Activated T-cell treated with anti-CD3 and anti-CD28 coated beads for 1 hour (primary cell): Measurements from ENCODE around the gene GALK2.

Experiments used
- DNase-seq: peaks from one replicate; pipeline ENCODE4 v3.0.0-alpha.2; 2020; ENCODE audit warnings: low read depth

GALK2 gene

DNA sequence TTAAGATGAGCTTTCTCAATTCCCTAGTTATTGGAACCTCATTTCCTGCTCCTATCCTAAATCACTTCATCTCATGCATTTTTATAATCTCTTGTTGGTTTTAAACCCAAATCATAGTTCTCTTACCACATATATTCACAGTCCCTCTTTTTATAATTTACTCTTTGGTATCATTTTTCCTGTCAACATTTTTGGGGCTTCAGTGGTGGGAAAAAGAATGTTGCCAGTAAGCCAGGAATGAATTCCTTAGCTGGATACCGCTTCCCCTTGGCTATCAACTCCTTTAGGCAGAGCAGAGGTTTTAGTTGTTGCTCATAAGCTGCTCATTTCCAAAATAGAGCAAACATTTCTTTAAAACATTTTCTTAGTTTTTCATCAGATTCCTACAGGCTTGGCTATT lies 112.3 kb downstream of the GALK2 start:
- DNase-seq = no peak

DNA sequence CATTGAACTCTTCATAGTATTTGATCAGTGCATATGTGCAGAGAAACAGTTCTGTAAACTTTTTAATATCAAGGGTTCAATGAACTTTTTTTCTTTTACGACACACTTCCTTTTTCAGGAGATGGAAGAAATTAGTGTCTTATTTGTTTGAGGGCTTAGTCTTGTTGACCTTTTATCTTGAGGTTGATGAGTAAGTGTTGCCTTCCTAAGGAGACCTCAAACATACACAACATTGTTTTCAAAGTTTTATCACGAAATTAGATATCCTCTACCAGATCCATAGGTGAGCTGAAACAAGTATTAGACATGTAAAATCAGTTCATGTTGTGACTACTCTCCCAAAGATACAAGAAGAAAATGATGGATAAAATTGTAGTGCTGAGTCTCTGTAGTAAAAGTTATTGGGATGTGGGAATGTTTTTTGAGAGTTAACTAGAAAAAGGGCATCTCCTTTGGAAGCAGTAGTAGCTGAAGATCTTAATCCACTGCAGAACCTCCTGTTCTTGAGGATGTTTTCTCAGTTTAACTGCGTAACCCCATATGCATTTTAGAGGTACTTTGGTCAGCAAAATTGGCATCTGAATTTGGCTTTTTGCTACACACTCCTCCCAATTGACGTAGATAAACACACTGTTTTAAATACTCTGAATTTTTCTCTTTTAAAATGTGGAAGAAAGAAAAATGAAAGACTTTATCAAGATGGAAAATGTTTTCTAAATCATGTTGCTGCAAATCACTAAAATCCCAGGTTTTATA lies 116.8 kb downstream of the GALK2 start:
- DNase-seq = no peak

DNA sequence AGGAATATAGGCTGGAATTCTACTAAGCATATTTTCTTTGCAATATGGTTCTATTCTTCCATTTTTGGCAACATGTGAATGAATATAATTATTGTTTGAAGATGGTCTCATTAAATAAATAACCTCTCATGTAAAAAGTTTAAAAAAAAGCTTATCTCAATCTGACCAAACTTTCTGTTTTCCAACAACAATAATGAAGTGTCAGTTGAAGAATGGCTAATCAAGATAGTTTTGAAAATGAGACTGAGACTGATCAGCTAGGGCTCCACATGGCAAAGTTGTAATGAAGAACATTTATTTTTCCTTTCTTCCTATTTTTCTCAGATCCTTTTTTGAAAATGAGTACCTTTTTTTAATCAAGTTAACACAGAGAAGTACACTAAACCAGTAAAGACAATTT lies 117.4 kb downstream of the GALK2 start:
- no peak for DNase-seq

DNA sequence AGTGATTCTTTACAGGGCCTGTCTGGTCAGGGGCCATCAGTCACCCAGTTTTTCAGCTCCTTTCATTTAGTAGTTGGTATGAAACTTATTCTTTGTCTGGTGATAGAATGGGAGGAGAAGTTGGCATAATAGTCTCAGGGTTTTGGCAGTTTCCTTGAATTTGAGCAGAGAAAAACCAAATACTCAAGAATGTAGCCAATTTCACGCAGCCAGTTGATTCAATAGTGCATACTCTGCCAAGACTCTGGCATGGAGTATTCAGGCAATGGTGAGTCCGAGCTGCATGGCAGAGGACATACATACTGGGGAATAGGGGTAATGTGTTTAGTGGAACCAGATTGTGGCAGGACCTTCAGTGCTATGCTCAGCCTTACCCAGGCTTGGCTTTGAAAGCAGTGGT lies 118.3 kb downstream of the GALK2 start:
- DNase-seq = no peak

DNA sequence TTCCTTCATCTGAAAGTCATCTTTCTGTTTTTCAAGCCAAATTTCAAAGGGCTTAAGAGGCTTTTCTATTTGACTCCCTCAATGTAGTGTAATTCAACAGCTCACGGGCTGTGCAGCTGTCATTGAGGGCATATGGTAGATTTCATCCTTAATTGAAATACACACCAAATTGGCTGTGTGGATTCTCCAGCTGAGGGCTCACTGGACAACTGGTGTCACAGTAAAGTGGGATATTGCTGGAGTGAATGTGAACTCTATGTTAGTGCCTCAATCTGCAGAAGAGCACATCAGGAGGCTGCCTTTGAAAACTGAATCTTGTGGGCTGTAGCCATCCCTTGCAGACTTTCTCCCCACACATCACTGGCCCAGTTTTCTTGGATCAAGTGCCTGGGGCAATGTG lies 120.1 kb downstream of the GALK2 start:
- no peak for DNase-seq

DNA sequence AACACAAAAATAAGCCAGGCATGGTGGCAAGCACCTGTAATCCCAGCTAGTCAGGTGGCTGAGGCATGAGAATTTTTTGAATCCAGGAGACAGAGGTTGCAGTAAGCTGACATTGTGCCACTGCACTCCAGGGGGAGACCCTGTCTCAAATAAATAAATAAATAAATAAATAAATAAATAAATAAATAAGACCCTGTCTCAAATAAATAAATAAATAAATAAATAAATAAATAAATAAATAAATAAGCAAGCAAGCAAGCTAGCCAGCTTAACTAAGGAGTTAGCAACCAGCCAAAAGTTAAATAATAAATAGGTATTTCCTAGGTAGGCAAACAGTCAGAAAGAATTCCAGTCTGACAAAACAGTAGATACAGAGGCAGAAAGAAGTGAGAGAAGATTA lies 123.9 kb downstream of the GALK2 start:
- DNase-seq = no peak

DNA sequence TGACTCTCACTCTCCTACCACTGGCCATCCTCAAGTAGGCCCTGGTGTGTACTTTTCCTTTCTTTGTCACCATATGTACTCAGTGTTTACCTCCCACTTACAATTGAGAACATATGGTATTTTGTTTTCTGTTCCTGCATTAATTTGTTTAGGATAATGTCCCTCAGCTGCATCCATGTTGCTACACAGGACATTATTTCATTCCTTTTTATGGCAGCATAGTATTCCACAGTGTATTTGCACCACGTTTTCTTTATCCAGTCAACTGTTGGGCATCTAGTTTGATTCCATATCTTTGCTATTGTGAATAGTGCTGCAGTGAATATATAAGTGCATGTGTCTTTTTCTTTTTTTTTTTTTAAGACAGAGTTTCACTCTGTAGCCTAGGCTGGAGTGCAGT lies 126.2 kb downstream of the GALK2 start:
- DNase-seq = no peak

DNA sequence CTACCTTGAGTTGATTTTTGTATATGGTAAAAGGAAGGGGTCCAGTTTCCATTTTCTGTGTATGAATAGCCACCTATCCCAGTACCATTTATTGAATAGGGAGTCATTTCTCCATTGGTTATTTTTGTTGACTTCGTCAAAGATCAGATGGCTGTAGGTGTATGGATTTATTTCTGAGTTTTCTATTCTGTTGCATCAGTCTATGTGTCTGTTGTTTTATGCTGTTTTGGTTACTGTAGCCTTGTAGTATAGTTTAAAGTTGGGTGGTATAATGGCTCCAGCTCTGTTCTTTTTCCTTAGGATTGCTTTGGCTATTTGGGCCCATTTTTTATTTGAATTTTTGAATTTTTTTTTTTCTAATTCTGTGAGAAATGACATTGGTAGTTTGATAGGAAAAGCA lies 127.5 kb downstream of the GALK2 start:
- no peak for DNase-seq

DNA sequence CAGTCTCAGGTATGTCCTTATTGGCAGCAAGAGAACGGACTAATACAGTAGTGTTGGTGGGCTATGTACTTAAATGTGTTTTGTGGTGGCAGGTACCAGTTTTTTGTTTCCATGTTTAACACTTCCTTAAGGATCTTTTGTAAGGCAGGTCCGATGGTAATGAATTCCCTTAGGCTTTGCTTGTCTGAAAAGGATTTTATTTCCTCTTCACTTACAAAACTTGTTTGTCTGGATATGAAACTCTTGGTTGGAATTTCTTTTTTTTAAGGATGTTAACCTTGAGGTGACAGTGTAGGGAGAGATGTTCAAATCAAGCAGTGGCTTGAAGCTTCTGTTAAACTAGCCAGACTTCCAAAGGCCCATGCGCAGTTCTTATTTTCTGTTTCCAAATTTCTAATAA lies 130.8 kb downstream of the GALK2 start:
- no peak for DNase-seq

DNA sequence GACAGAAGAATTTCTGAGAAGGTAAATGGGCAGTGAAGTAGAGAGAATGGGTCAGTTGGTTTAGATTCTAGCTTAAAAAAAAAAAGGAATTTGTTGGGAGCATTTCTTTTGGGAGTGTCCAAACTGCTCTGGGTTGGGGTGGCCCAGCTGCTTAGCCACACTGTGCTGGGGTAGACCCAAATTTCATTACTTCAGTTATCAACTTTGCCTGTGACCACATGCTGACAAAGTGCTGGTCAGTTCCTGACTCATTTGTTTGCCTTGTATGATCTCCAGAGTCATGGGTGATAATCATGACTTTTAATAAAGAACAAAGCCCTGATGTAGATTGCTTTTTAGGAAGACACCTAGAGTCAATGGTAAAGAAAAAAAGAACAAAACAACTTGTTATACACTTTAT lies 131.5 kb downstream of the GALK2 start:
- DNase-seq = no peak

DNA sequence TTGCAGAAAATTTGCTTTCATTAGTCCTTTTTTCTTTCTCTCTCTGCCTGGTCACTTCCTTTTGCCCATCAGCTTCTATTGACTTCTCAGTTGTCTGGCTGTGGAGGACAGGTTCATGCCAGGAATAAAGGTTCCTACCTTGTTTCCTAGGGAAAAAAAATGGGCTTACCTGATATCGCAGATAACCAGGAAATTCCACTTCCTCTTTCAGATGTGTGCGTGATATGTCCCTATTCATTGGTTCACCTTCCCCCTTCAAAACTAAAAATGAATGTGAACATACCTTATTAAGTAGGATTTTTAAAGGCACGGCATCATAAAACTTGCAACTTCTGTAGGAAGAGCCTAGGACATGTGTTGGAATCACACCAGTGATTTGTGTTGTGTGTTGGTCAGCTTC lies 133.0 kb downstream of the GALK2 start:
- DNase-seq = no peak

DNA sequence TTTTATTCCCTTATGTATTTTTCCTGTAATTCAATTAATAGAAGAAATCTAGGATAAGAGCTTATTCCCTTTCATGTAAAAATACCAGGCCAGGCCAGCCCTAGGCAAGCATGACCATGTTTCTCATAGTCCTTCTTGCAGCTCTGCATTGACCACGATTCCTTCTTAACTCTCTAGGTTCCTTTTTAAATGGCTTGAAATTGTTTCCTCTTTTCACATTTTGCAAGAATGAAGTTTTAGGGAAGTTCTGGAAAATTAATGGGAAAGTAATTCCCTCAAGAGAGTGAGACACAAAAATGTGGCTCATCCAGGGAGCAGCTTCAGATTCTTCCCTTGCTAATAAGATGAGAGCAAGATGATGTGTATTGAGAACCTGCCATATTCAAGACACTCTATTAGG lies 136.5 kb downstream of the GALK2 start:
- DNase-seq = no peak

DNA sequence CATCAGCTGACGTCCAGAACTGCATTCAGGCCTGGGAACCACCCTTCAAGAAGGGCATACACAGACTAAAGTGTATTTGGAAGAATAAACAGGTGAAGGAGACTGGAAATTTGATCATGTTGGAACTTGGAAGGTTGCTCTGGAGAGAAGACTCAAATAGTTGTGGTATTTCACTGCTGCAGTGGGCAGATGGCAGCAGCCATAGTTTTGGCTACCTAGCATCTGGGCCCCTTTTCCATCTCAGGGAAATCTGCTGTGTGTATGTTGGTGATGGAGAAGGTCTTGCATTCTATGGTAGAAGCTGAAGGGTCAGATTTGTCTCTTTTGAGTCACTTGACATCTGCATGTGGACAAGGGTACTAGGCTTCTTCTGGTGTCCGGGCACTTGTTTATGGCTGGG lies 138.6 kb downstream of the GALK2 start:
- DNase-seq = no peak

DNA sequence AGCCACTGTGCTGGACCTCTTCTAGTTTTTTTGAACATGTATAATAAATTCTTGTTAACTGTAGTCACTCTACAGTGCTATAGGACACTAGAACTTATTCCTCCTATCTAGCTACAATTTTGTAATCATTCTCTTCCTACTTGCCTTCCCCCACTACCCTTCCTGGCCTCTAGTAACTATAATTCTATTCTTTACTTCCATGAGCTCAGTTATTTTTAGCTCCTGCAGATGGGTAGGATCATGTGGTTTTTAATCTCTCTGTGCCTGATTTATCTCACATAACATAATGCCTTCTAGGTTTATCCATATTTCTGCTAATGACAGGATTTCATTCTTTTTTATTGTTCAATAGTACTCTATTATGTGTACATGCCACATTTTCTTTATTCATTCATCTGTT lies 139.8 kb downstream of the GALK2 start:
- no peak for DNase-seq

DNA sequence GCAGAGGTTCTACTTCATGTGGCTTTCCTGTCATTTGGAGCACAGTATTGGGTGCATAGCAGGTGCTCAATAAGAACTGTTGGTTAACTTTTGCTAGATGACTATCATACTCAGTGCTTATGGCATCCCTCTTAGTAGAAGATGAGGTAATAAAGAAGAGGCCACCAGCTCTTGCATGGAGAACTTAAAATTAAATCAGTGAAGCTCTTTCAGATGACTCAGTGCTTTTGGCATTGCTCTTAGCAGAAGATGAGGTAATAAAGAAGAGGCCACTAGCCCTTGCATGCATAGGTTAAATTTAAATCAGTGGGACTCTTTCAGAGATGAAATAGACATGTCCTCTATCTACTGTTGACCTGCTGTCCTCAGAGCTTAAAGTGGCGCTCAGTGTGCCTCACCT lies 143.6 kb downstream of the GALK2 start:
- no peak for DNase-seq

DNA sequence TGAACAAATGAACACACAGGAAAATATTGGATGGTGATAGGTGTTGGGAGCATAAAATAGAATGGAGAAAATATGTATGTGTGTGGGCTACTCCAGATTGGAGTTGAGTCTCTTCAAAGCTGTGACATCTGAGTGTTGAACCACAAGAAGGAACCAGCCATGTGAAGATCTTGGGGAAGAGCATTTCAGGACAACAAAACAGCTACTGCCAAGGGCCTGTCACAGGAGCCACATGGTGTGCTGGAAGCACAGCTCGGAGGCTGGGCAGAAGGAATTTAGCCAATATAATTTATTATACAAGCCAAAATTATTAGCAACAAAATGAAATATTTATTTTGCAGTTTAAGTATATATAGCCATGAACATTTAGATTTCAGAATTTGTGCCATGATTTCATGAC lies 144.7 kb downstream of the GALK2 start:
- DNase-seq = no peak

DNA sequence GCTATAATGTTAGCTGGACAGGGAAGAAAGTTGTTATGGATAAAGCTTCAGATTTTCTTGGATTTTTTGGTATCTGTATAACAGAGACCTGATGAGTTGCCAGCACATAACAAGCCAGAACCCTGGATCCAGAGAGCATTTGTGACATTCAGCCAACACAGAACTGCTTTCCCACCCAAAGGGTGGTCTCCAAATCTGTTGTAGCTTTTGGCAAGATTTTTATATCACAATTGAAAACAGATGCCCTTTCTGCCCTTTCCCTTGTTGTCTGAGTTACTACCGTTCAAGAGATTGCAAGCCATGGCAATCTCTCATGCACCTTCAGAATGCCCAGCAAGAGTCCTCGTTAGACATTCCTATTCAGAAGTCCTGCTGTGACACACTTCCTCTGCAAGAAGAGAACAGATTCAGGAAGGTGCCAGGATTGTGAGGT lies 145.4 kb downstream of the GALK2 start:
- DNase-seq = no peak

DNA sequence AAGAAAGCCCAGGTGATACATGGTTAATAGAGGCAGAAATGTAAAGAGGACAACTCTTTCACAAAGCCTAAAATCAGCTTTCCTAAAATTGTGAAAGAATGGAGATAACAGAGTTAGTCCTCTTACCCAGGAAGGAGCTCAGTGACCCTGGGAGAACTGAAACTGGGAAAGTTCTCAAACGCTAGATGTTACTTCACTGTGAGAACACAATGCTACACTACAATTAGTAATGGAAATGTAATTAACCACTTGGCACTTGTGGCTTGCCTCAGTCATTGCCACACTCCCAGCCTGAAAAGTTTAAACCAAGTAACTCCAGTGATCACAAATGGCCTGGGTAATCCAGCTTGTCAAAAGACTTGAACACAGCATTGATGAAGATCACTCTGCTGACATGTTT lies 150.3 kb downstream of the GALK2 start:
- no peak for DNase-seq

DNA sequence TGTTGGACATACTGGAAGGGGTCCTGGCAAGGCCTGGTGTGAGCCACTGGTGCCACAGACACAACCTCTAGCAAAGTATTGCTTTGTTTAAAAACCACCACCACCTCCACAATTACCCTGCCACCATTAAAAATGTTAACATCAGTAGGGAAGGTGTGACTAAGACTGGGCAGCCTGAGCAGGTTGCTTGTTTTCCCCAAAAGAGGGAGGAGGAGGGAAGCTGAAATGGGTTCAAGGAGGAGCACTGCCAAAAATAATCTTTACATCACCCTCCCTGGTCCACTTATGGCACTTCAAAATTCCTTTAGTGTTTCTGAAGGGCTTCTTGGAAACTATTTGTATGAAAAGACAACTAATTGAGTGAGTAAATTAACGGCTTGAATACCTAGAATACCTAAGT lies 153.2 kb downstream of the GALK2 start:
- DNase-seq = no peak

DNA sequence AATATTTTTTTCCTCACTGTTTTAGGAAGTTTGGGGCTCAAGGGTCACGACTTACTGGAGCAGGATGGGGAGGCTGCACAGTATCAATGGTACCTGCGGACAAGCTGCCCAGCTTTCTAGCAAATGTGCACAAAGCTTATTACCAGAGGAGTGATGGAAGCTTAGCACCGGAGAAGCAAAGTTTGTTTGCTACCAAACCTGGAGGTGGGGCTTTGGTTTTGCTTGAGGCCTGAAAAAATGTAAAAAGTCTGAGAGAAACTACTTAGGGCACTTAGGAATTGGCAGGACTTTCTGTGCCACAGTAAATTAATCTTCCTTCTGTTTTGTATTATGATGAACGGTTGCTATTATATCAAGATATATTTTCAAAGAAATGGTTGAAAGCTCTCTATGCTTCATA lies 157.9 kb downstream of the GALK2 start:
- no peak for DNase-seq

DNA sequence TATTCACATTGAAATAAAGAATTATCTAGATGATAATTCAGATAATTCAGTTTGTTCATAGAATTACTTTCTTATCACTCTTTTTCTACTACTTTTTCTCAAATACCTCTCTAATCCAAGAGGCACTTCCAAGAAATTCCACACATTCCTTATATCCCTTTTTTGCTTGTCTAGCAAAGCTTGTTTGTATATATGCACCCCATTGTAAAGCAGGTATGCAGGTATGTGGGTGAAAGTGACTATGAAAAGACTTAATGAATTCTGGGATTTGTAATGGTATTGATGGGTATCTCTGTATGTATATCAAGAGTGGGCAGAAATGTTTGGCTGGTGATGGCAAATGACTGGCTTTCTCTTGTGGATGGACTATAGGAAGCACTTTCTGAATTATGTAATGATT lies 158.9 kb downstream of the GALK2 start:
- no peak for DNase-seq

DNA sequence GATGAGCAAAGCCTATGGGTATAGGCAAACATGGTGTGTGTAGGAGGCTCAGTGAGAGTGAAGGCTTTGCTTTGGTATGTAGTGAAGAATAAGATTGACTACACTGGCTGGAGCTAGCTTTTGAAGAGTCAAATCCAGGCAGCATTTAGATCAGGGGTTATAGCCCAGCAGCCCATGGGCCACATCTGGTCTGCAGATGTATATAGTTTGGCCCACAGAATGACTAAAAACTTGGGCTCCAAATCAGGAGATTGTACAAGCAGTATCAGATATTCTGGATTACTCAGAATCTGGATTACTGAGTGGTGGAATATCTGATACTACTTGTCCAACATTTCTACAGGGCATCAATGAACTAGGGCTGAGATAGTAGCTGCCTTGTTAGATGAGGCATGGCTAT lies 160.1 kb downstream of the GALK2 start:
- no peak for DNase-seq

DNA sequence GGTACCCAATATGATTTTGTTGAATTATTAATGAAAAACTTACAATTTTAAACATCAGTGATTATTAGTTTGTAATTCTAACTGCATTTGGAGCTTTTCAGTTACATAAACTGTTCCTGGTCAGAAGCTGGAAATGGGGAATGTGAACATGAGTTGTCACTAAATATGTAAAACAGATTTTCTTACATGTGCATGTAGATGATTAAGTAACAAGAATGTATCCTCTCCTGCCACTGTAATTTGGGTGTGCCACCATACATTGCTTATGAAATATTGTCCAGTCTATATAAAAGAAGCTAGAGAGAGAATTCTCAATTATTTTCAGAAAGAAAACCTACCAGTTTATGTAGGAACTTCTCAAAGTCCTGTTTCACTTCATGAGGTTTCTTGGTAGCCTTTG lies 161.4 kb downstream of the GALK2 start:
- DNase-seq = no peak

DNA sequence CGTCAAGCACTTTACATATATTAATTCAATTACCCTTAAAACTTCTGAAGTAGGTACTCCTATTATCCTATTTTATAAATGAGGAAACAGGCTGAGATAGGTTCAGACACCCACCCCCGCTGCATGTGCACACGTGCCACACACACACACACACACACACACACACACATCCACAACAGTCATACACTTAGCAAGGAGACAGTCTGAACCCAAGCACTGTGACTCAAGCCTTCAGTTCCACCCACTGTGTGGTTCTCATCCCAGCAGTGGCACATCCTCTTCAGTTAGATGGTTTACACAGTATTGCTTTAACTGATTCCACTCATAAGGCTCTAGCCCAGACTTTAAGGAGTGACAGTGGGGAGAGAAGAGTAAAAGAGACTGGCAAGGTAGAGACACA lies 161.9 kb downstream of the GALK2 start:
- DNase-seq = no peak

DNA sequence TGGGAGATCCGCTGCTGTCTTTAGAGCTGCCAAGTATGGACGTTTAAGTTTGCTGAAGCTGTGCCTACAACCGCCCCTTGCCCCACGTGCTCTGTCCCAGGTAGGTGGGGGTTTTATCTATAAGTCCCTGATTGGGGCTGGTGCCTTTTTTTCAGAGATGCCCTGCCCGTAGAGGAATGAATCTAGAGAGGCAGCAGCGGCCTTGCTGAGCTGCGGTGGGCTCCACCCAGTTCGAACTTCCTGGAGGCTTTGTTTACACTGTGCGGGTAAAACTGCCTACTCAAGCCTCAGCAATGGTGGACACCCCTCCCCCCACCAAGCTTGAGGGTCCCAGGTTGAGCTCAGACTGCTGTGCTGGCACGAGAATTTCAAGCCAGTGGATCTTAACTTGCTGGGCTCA lies 169.6 kb downstream of the GALK2 start:
- no peak for DNase-seq
